ENCODE results near the gene SLAMF1.

The SLAMF1 gene

GRCh38 chr1:160638540-160638857 is 8.3 kb downstream of the SLAMF1 start:
- DNase-seq = no peak

- no peak for DNase-seq
Measured at GRCh38 chr1:160637821-160638539, 8.9 kb downstream of the SLAMF1 start.

GRCh38 chr1:160637065-160637464 is 9.8 kb downstream of the SLAMF1 start:
- no peak for DNase-seq

DNA sequence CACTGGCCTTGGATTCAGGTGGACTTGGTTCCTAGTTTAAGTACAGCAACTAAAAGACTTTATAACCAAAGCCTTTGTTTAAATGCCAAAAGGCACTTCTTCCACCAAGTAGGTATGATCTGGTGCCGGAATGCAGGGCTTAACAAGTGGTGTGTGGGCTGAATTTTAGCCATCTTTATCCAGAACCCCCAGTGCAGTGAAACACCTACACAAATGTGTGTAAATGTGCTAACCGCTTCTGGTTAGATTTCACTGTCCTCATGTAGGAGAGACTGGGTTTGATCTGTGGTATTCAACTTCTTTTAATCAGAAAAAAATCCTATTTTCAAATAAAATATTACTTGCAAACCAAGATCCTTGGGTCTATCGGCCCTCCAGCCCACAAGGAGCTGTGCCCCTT is 10.3 kb downstream of the SLAMF1 start:
- DNase-seq = no peak

DNA sequence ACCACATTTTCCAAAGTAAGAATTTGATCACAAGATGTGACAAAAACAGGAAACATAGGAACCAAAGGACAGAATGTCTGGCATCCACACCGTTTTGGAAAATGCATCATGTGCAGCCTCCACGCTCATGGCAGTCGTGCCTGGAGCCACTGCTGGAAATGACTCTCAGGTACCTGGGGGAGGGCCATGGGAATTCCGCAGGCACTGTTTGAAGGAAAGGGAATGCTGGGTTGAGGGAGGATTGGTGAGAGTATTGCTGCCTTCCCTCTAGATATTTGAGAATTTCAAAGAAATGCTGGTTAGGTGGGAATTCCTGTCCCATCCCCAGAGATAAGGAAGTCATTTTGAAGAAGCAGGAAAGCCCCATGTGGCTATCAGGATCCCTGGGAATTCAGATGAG is 10.8 kb downstream of the SLAMF1 start:
- DNase-seq = no peak

GRCh38 chr1:160634543-160635491 is 12.0 kb downstream of the SLAMF1 start:
- no peak for DNase-seq

- no peak for DNase-seq
Measured at GRCh38 chr1:160633330-160633903, 13.4 kb downstream of the SLAMF1 start.

DNA sequence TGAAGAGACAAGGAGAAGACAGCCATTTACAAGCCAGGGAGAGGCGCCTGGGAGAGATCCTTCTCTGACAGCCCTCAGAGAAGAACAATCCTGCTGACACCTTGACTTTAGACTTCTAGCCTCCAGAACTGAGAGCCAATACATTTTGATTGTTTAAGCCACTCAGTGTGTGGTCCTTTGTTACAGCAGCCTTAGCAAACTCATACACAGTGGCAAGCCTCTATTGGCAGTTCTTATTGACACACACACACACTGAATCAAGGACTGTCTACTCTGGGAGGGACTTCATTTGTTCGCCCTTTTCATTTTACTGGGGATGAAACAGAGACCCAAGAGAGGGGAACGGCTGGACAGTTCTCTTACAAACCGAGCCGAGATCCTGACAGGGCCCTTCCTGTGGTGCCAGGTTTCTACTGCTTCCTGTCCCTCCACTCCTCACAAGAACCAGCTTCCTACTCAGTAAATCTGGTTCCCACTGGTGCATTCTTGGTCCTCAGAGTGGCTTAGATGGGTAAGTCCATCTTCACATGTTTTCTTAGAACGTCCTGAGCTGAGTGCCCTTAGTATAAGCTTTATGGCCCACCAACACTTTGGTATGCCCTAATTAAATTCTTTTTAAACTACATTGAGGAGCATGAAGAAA is 14.7 kb downstream of the SLAMF1 start:
- no peak for DNase-seq

DNA sequence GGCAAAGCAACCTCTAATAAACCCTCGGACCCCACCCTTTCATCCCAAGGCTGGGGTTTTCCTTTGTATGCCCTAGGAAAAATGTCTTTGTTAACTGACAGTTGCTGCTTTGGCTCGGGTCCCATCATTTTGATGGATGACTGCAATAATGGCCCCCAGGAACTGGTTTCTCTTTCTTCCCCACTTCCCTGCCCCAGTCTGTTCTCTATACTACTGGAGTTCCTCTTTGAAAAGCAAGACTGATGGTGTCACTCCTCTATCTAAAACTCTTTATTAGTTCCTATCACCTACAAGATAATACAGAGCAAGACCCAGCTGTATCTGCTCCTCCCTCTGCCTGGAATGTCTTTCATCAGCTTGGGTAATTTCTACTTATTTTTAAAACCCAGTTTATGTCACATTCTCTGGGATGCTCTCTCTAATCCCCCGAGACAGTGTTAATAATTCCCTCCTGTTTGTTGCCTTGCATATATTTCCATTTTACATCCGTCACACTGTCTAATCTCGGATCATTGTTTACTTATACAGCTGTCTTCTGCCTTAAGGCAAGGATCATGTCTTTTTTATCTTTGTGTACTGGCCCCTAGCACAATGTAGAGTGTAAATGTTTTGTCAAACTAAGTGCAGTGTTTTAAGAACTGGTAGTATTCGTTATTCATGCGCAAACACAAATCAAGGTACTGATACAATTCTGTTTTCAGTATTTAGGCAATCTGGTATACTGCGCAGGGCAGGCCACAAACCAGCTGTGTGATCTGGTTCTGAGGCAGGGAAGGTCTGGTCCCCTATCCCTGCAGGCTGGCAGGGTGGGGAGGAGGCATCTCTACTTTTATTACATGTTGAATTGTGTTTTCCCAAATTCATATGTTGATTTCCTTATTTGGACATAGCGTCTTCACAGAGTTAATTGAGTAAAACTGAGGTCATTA is 16.1 kb downstream of the SLAMF1 start:
- DNase-seq = no peak

- DNase-seq = peak; percentile 52
Measured at GRCh38 chr1:160629286-160630210, 17.3 kb downstream of the SLAMF1 start.

GRCh38 chr1:160628799-160629263 is 18.0 kb downstream of the SLAMF1 start:
- DNase-seq = no peak

GRCh38 chr1:160627677-160628289 is 19.1 kb downstream of the SLAMF1 start:
- peak; percentile 61 for DNase-seq

DNA sequence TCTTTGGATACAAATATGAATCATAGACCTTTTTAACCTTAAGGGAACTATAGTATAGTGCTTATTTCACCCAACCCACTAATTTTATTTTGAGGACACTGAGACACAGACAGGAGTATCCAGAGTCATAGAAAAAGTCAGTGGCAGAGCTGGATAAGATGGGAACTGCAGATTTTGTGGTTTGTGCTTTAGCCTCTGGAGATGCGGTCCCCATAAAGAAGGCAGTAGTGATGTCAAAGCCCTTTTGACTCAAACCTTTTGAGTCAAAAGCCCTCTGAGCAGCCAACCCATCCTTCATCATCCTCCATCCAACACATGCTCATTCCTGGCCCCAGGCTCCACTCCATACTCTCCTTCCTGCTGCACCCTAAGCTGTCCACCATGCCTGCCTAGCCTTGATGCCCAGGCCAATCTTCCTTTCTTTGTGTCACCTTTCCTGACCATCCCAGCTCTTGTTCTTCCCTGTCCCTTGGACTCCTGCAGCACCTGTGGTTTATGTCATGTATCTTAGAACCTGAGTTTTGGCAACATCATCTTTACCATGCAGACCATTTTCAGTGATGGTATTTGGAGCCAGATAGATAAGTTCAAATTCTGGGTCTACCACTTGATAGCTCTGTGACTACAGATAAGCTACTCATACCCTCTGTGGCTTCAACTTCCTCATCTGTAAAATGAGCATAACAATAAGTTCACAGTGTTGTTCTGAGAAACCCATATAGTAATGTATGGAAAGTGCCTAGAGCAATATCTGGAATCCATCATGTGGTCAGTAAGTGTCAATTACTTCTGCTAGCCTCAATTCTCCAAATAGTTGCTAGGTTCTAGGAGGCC is 20.1 kb downstream of the SLAMF1 start:
- no peak for DNase-seq

DNA sequence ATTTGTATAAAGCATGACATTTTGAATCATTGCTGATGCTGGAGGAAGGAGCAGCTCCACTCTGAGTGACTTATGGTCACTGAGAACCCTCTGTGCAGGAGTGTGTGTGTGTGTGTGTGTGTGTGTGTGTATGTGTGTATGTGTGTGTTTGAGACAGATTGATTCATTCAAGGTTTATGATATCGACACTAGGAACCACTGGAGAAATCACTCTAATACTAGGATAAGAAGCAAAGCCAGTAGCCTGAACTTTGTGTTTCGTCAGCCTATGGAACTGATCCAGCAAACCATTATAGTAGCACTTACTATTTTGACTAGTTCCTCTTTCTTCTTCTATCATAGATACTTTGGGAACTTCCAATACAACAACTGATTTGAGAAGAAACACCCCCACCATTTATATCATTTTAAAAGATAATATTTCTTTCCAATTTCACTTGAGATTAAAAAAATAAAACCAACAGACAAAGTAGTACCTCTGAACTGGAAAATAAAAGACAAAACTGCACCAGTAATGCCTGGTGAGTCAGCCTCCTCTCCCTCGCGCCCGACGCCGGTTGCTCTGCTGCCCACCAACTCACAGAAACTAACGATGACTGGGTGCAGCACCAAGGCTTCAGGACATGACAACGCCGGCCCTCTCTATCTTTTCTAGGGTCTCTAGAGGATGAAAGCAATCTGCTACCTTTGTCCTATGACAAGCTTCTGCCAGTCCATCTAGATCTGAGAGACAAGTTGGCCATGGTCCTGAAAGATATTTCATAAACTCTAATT is 20.9 kb downstream of the SLAMF1 start:
- DNase-seq = peak; percentile 64

DNA sequence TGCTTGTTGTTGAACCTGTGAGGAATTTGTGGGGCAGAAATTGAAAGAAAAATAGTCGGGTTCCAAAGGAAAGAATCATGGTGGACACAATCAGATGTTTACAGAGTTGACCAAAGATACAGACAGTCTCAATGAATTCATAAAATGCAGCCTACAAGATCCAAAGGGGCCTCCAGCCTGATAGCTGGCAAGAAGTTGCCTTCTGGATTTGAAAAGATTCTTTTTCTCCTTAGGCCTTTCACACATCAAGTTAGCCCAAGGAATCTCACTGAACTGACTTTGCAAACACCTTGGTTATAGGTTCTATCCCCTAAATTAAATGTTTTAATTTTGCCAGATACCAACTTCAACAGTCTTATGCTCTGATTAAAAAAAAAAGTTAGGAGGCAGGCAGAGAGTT is 21.5 kb downstream of the SLAMF1 start:
- no peak for DNase-seq

DNA sequence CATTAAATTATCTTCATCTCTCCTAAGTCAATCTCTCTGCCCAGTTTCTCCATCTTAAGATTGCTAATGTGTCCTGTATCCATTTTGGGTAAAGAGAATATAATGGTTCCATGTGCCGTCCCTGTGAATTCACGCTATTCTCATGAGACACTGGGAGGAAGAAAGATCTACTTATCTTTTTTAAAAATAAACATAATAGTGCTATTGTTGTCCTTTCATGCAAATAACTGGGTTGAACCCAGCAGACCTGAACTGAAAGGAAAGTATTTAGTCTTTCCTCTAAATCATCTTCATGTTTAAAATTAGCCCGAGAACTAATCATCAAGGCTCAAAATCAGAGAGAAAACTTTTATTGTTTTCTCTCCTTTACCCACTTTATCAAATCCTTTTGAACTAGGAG is 22.4 kb downstream of the SLAMF1 start:
- no peak for DNase-seq

- DNase-seq = no peak
Measured at GRCh38 chr1:160623862-160624261, 23.0 kb downstream of the SLAMF1 start.

- DNase-seq = no peak
Measured at GRCh38 chr1:160623227-160623633, 23.6 kb downstream of the SLAMF1 start.
